ENCODE measurements around the gene ZNF24. TPM values are rescaled to one million over a fixed set of nuclear protein-coding genes. Genes with fewer than 3 reads are reported as not detected.

ZNF24 gene
- total RNA-seq, 4 donors from 2014 or later, result 30.5 to 50.7 (median 36.3) TPM

- intact Hi-C loops (cut with DNase I; ENCODE audit: low total_unique reads) (no loop called here), in situ Hi-C loops (cut with MboI; ENCODE audit: low sequenced_read_pairs in 4 of 4) (loop anchor here in 1 of 4 donors (25.0 kb wide), 1 partner anchor 583 kb away; the partner anchor contains the start of gene RMP24)
- DNase-seq (no peak), ATAC-seq (no peak)
- H3K9me3 ChIP-seq, result no peaks in the 10 kb centered on the region
- no peaks in the 10 kb centered on the region for H3K36me3 ChIP-seq
- H3K4me3 ChIP-seq, result no peak overlapping the region
- TF ChIP-seq CTCF (IDR thresholded peaks at IDR 0.05 in 4 of 5, conservative IDR thresholded peaks at IDR 0.05 in 1 of 5) (no peak), POLR2A (IDR thresholded peaks at IDR 0.05) (no peak)
- H3K4me1 ChIP-seq, result peaks cover 5 to 9% of the 10 kb centered on the region in 2 donors
- H3K27me3 ChIP-seq, result peaks cover 11 to 16% (median 15%) of the 10 kb centered on the region in 3 donors
- no peak overlapping the region for H3K27ac ChIP-seq
These were observed 35.2 kb upstream of the ZNF24 start for GRCh38 chr18:35379421-35379820.

GRCh38 chr18:35378574-35378896, 34.3 kb upstream of the ZNF24 start:
- peaks cover 11 to 16% (median 15%) of the 10 kb centered on the region in 3 donors for H3K27me3 ChIP-seq
- H3K4me3 ChIP-seq, result no peak overlapping the region
- H3K4me1 ChIP-seq, result peaks cover 5 to 9% of the 10 kb centered on the region in 2 donors
- ATAC-seq, result no peak
- intact Hi-C loops (cut with DNase I; ENCODE audit: low total_unique reads), result no loop called here
- H3K9me3 ChIP-seq, result no peaks in the 10 kb centered on the region
- H3K36me3 ChIP-seq, result no peaks in the 10 kb centered on the region
- no peak for TF ChIP-seq CTCF (IDR thresholded peaks at IDR 0.05 in 4 of 5, conservative IDR thresholded peaks at IDR 0.05 in 1 of 5)
- no peak for TF ChIP-seq POLR2A (IDR thresholded peaks at IDR 0.05)
- DNase-seq, result no peak
- no peak overlapping the region for H3K27ac ChIP-seq
- in situ Hi-C loops (cut with MboI; ENCODE audit: low sequenced_read_pairs in 4 of 4), result loop anchor here in 1 of 4 donors (25.0 kb wide), 1 partner anchor 584 kb away; the partner anchor contains the start of gene RMP24

GRCh38 chr18:35377875-35378573, 33.8 kb upstream of the ZNF24 start:
- ATAC-seq, result no peak
- intact Hi-C loops (cut with DNase I; ENCODE audit: low total_unique reads) (no loop called here), in situ Hi-C loops (cut with MboI; ENCODE audit: low sequenced_read_pairs in 4 of 4) (loop anchor here in 1 of 4 donors (25.0 kb wide), 1 partner anchor 584 kb away; the partner anchor contains the start of gene RMP24)
- H3K27ac ChIP-seq, result no peak overlapping the region
- H3K4me1 ChIP-seq, result peaks cover 5 to 9% of the 10 kb centered on the region in 2 donors
- peaks cover 11 to 16% (median 15%) of the 10 kb centered on the region in 3 donors for H3K27me3 ChIP-seq
- H3K36me3 ChIP-seq, result no peaks in the 10 kb centered on the region
- TF ChIP-seq CTCF (IDR thresholded peaks at IDR 0.05 in 4 of 5, conservative IDR thresholded peaks at IDR 0.05 in 1 of 5) (no peak), POLR2A (IDR thresholded peaks at IDR 0.05) (no peak)
- peak overlapping the region in 1 of 4 donors; percentile 99 for H3K4me3 ChIP-seq
- DNase-seq, result no peak
- no peaks in the 10 kb centered on the region for H3K9me3 ChIP-seq

GRCh38 chr18:35376742-35377695, 32.8 kb upstream of the ZNF24 start, which contains the start of gene ZNF396:
TSS of gene ZNF396 (minus strand) at chr18:35377337. CDS start at chr18:35374292, 3,045 bp downstream.
- intact Hi-C loops (cut with DNase I; ENCODE audit: low total_unique reads), result no loop called here

More at GRCh38 chr18:35376742-35377695, 32.8 kb upstream of the ZNF24 start, which contains the start of gene ZNF396:
- peak; percentile 72 to 86 for ATAC-seq
- TF ChIP-seq POLR2A (IDR thresholded peaks at IDR 0.05) (no peak), CTCF (IDR thresholded peaks at IDR 0.05 in 4 of 5, conservative IDR thresholded peaks at IDR 0.05 in 1 of 5) (no peak)
- Histone ChIP-seq H3K4me1 (peaks cover 5 to 9% of the 10 kb centered on the region in 2 donors), H3K27ac (peak within 1 kb of the TSS in 2 of 4 donors; percentile 26 to 42), H3K9me3 (no peaks in the 10 kb centered on the region), H3K27me3 (peaks cover 11 to 16% (median 15%) of the 10 kb centered on the region in 3 donors), H3K36me3 (no peaks in the 10 kb centered on the region), H3K4me3 (peak within 1 kb of the TSS; percentile 77 to 99 (median 82))
- in situ Hi-C loops (cut with MboI; ENCODE audit: low sequenced_read_pairs in 4 of 4), result loop anchor here in 1 of 4 donors (25.0 kb wide), 1 partner anchor 585 kb away; the partner anchor contains the start of gene RMP24
- peak; percentile 55 to 62 for DNase-seq
